HG03108 (cell line): ENCODE data around the gene ACTR10.

ENCODE experiments used
- ATAC-seq: cut with Tn5 transposase; IDR thresholded peaks from one replicate; pipeline ENCODE4 v1.9.1; 2021; ENCODE audit warnings: moderate library complexity; ENCODE audit not compliant: unreplicated experiment

The ACTR10 gene

GRCh38 chr14:58199726-58200479 is at the start of gene ACTR10:
Gene ACTR10 (plus strand): TSS chr14:58200149. CDS start chr14:58200218, 69 bp downstream.
- ATAC-seq = peak; percentile 94

DNA sequence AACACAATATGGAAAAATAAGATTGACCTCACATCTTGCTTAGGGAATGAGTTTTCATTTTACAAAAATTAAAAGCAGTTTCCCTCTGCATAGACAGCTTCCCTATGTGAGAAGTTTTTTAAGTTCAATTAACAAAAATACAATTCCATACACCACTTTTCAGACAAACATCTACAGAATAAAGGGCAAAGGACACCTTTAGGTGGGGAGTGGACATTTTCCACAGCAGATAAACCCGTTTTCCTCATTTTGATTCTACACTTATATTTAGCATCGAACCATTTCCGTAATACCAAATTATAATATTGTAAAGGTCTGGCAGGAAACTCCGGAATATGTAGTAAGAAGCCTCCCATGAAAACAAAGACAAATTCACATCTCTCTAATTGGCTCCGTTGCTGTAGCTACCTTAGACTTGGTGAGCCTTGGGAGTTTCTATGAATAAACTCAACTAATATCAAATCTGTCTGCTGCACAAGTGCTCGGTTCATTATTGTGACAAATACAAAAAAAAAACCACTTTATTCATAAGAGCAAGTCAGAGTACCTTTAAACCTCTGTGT is 49.6 kb upstream of the ACTR10 start:
- no peak for ATAC-seq

- no peak for ATAC-seq
Measured at GRCh38 chr14:58151133-58152013, 48.6 kb upstream of the ACTR10 start.

DNA sequence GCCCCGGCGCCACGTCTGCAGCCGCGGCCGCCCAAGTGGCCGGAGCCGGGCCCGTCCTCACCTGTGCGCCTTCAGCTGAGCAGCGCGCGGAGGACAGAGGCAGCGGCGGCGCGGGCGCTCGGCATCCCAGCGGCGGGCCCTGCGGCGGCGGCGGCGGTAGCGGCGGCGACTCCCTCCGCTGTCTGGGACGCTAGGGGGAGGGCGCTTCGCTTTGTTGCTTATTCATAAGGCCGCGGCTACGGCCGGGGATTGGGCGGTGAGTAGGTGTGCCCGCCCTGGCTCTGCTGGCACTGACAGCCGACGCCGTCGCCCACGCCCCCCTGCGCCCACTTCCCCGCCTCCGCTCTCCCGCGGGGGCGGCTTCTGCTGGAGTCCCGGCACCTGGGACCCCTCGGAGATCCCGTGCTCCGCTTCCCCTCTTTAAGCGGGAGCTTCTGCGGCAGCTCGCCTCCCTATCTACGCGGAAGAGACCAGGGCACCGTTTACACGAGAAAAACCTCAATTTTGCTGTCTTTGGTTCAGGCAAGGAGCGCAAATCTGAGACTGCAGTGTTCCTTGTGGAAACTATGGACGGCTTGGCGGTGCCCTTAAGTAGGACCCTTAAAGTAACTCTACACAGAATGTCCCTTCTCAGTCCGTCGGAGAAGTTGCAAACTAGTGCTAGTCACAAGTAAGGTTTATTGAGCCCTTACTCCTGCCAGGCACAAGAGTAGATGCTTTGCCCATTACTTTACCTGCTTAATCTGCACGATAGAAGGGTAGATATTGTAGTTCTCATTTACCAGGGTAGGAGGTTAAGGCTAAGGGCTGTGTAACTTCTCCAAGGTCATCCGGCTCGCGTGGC is 47.7 kb upstream of the ACTR10 start, which contains the start of gene ARMH4:
TSS of gene ARMH4 (minus strand) at position 200 of the 844 bp plus-strand sequence. CDS start 12,855 bp downstream, outside the sequence.
- peak; percentile 82 for ATAC-seq

GRCh38 chr14:58160561-58160960 is 39.4 kb upstream of the ACTR10 start:
- no peak for ATAC-seq

DNA sequence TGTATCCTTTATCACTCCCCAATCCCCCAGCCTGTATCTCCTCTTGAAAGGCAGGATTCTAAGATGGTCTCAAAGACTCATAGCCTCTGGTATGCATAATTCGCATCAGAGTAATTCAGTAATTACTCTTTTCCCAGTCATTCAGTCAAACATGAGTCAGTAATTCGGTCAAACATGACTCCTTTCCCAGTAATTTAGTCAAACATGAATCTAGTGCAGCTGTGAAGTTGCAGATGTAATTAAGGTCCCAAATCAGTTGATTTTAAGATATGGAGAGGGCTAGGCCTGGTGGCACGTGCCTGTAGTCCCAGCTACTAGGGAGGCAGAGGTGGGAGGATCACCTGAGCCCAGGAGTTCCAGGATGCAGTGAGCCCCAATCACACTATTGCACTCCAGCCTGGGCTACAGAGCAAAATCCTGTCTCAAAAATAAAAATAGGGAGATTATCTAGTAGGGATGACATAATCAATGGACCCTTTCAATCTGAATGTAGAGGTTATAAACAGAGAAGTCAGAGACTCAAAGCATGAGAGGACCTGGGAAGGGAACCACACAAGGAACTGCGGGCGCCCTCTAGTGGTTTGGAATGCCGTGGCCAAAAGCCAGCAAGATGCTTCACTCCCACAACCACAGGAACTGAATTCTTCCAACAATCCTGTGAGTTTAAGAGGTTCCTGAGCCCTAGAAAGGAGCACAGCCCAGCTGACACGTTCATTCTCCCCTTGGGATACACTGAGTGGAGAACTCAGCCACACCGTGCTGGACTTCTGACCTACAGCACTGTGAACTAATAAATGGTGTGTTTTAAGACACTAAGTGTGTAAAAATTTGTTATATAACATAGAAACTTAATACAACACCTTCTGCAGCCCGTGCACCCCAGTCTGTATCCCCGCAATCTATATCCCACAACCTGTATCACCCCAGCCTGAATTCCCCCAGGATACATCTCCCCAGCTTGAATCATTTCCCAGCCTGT is 33.7 kb upstream of the ACTR10 start:
- ATAC-seq = no peak

- no peak for ATAC-seq
Measured at GRCh38 chr14:58167057-58167456, 32.9 kb upstream of the ACTR10 start.

DNA sequence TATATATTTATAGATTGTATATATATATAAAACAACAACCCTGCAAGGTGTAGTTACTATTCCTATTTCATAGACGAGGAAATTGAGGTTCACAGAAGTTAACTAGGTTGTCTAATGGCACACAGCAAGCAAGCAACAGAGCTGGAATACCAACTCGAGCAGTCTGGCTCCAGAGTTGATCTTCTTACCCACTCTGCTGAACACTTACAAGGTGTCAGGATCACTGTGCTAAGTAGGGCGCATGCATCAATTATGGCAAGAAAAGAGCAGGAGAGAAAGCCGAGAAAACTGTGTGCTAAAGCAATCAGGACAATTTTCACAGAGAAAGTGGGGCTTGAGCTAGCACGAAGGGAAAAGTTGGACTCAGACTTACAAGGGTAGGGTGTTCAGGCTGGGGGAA is 32.1 kb upstream of the ACTR10 start:
- ATAC-seq = no peak

GRCh38 chr14:58171090-58171489 is 28.9 kb upstream of the ACTR10 start:
- peak; percentile 76 for ATAC-seq

- no peak for ATAC-seq
Measured at GRCh38 chr14:58177125-58177524, 22.8 kb upstream of the ACTR10 start.

- no peak for ATAC-seq
Measured at GRCh38 chr14:58189176-58189575, 10.8 kb upstream of the ACTR10 start.

GRCh38 chr14:58191763-58192601 is 8.0 kb upstream of the ACTR10 start:
- no peak for ATAC-seq

DNA sequence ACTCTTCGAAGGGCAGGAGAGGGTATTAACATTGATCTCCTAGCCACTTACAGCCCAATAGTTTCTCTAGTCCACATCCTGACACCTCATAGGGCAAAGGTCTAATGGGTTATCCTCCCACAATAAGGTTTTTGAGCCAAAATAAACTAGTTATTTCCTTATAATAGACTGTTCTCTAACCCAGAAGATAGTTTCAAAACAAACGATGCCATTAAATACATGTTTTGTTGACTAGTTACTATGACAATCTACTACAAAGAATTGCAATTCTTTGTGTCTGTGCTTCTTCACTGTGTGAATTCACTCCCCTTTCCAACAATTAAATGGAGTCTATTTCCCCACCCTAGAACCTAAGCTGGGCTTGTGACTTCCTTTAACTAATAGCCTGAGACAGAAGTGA is 6.4 kb upstream of the ACTR10 start:
- ATAC-seq = no peak

DNA sequence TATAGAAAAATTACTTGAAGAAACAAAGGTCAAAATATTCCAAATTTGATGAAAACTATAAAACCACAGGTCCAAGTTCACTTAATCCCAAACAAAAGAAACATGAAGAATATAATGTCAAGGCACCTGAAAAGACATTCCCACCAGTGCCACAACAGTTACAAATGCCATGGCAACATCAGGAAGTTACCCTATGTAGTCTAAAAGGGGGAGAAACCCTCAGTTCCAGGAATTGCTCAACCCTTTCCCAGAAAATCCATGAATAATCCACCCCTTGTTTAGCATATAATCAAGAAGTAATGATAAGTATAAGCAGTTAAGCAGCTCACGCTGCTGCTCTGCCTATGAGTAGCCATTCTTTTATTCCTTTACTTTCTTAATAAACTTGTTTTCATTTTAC is 3.8 kb upstream of the ACTR10 start:
- no peak for ATAC-seq

DNA sequence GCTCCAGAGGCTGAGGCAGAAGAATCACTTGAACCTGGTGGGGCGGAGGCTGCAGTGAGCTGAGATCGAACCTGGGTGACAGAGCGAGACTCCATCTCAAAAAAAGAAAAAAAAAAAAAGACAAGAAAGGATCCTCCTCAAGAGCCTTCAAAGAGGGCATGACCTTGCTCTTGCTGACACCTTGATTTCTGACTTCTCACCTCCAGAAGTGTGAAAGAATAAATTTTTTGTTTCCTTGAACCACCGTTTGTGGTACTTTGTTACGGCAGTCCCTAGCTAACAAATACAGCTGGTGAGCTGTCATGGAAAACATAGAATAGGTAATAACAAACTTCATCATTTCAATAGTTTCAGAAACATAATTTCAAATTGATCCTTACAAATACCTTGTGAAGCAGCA is 1.9 kb upstream of the ACTR10 start:
- ATAC-seq = no peak

DNA sequence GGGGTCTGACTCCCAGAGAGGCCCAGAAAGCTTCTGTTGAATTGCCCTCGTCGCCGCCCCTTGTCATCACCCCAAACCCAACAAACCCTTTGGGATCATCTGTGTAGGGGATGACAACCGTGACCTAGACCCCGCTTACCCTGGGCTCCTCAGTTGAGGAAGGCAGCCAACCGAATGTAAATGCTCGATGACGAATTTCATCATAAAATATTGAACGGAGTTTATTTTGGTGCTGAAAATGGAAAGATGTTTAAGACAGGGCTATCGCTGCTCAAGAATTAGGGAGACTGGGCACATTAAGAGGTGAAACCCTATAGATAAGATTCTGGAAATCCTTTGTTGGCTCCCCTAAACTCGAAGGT is 512 bp downstream of the ACTR10 start:
- ATAC-seq = peak; percentile 5

DNA sequence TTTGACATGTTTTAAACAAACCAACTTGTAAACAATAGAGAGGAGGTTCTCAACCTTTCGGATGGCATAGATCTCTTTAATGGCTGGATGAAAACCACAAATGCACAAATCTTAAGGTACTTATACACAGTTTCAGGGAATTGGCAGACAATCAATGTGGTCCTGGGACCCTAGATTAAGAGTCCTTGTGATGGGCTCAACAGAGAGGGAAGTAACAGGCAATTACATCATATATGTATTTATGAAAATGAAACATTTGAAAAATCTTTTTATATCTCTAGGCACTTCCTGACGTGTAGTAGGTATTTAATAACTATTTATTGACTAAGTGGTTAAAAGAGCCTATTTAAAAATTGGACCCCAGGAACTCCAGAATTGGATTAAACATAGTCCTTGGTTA is 897 bp downstream of the ACTR10 start:
- ATAC-seq = no peak

DNA sequence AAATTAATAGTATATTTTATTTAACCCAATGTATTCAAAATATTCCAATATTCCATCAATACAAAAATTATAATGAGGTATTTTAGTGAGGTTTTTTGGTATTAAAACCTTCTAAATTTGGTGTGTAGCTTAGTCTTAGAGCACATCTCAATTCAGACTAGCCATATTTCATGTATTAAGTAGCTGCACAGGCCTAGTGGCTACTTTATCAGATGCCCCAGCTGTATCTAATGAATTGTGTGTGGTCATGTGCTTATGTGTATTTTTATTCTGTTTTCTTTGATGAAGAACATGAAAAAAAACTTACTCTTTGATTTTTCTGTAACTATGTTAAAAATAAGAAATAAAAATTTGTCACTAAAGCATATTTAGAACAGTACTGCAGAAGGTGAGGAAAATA is 13.2 kb downstream of the ACTR10 start:
- no peak for ATAC-seq
